RWPE2 (cell line): ENCODE data around the gene CDH16.
A peak's percentile ranks its signal among the peaks of the same experiment; 100 is the strongest.

Source experiments
- ATAC-seq: fragments of 200-7000 bp; cut with Tn5 transposase; 3 replicates; pipeline ENCODE4 v1.9.1; 2021; ENCODE audit warnings: low read depth
- DNase-seq: peaks from one replicate; pipeline ENCODE4 v3.0.0-alpha.2; 2020; ENCODE audit warnings: low spot score
- H3K27ac ChIP-seq: fragments of 450-650 bp; 2 replicates; pipeline ENCODE4 v1.5.1; 2017; ENCODE audit warnings: mild to moderate bottlenecking; ENCODE audit not compliant: poor library complexity, severe bottlenecking
- H3K27me3 ChIP-seq: fragments of 250-450 bp; sonication (Bioruptor Pico); 2 replicates; pipeline ENCODE4 v1.5.1; 2021; ENCODE audit warnings: mild to moderate bottlenecking, moderate library complexity; ENCODE audit not compliant: insufficient read depth, poor library complexity, severe bottlenecking
- H3K36me3 ChIP-seq: fragments of 250-450 bp; sonication (Bioruptor Pico); 2 replicates; pipeline ENCODE4 v1.5.1; 2020; ENCODE audit warnings: low read depth, mild to moderate bottlenecking, moderate library complexity
- H3K4me1 ChIP-seq: fragments of 250-450 bp; sonication (Bioruptor Pico); 2 replicates; pipeline ENCODE4 v1.5.1; 2021; ENCODE audit warnings: mild to moderate bottlenecking, moderate library complexity; ENCODE audit not compliant: insufficient read depth, poor library complexity, severe bottlenecking
- H3K4me3 ChIP-seq: fragments of 250-450 bp; sonication (Bioruptor Pico); 2 replicates; pipeline ENCODE4 v1.5.1; 2021; ENCODE audit warnings: mild to moderate bottlenecking, moderate library complexity; ENCODE audit not compliant: severe bottlenecking
- H3K9me3 ChIP-seq: fragments of 250-450 bp; sonication (Bioruptor Pico); 2 replicates; pipeline ENCODE4 v1.5.1; 2021; ENCODE audit warnings: mild to moderate bottlenecking, moderate library complexity; ENCODE audit not compliant: severe bottlenecking
- CTCF ChIP-seq: fragments of 450-650 bp; IDR thresholded peaks from one replicate; pipeline ENCODE4 v1.5.1; 2017; ENCODE audit warnings: mild to moderate bottlenecking, moderate library complexity; ENCODE audit not compliant: poor library complexity, severe bottlenecking

CDH16 gene

GRCh38 chr16:66904846-66905632, 13.6 kb downstream of the CDH16 start:
- Histone ChIP-seq H3K27ac (no peak overlapping the region), H3K4me3 (no peak overlapping the region), H3K9me3 (no peaks in the 10 kb centered on the region), H3K36me3 (no peaks in the 10 kb centered on the region), H3K4me1 (peaks cover 4% of the 10 kb centered on the region), H3K27me3 (no peaks in the 10 kb centered on the region)
- ATAC-seq (no peak), DNase-seq (peak; percentile 57)
- TF ChIP-seq CTCF: no peak

GRCh38 chr16:66904428-66904845, 14.2 kb downstream of the CDH16 start:
- Histone ChIP-seq H3K36me3 (no peaks in the 10 kb centered on the region), H3K27ac (no peak overlapping the region), H3K4me1 (peaks cover 10% of the 10 kb centered on the region), H3K9me3 (no peaks in the 10 kb centered on the region), H3K4me3 (no peak overlapping the region), H3K27me3 (no peaks in the 10 kb centered on the region)
- DNase-seq (peak; percentile 42), ATAC-seq (no peak)
- no peak for TF ChIP-seq CTCF

GRCh38 chr16:66903544-66904427, 14.9 kb downstream of the CDH16 start:
- DNase-seq (no peak), ATAC-seq (no peak)
- no peak for TF ChIP-seq CTCF
- Histone ChIP-seq H3K27ac (no peak overlapping the region), H3K27me3 (no peaks in the 10 kb centered on the region), H3K4me1 (peaks cover 11% of the 10 kb centered on the region), H3K36me3 (no peaks in the 10 kb centered on the region), H3K4me3 (no peak overlapping the region), H3K9me3 (no peaks in the 10 kb centered on the region)

DNA sequence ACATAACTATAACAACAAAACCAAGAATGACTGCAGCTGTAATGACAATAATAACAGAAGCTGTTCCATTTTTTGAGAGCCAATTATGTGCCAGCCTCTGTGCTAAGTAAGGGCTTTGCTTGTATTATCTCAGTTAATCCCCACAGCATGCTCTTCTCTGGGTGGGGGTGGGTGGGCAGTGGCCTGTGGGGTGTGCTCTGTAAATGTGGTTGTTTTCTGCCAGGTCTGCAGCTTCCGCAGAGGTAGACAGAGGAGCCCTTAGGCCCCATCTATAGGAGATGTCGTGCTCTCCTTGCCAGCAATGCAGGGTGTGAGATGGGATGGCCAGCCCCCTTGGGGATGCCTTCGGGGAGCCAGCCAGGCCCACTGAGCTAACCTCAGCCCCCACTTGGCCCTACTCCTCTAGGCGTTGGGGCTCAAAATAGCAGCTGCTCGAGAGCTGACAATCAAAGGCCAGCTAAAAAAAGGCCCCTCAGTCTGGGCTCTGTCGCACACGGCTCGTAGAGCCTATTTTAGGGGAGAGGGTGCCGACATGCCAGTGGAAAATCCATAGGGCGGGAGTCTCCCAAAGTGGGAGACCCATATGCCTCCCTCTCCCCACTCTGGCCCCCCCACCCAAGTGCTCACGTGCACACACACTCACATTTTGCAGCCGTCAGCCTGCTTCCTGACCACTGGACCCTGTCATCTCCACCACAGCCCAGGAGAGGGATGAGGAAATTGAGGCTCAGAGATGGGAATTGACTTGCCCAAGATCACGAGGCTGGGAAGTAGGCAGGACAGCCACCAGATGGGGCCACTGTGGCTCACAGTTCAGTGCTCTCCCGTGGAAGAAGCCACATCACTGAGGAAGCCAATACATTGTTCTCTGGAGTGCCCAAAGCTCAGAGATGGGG, 15.8 kb downstream of the CDH16 start:
- Histone ChIP-seq H3K4me3 (no peak overlapping the region), H3K27ac (no peak overlapping the region), H3K27me3 (no peaks in the 10 kb centered on the region), H3K36me3 (no peaks in the 10 kb centered on the region), H3K9me3 (no peaks in the 10 kb centered on the region), H3K4me1 (peaks cover 11% of the 10 kb centered on the region)
- DNase-seq: no peak
- TF ChIP-seq CTCF: no peak
- ATAC-seq: no peak
